Spleen (tissue), 11 donors: ENCODE data around the gene C17orf114.

Experiments
- DNase-seq: peaks from one replicate; pipeline ENCODE4 v3.0.0-alpha.2; 2020
- H3K27ac ChIP-seq, 8 donors: fragments of 200-600 bp; sonication (generic) in 7 of 8; 1 replicate in 4 of 8; 2 replicates in 4 of 8; pipeline versions ENCODE4 v1.5.0 to v1.8.0; 2016 to 2021; ENCODE audit warnings: inconsistent platforms in 4 of 8, mild to moderate bottlenecking in 4 of 8, moderate library complexity in 1 of 8
- H3K27me3 ChIP-seq, 7 donors: fragments of 200-600 bp; sonication (generic) in 6 of 7; replicated peaks in 1 of 7; 1 replicate in 4 of 7; 2 replicates in 3 of 7; pipeline versions ENCODE4 v1.5.0 to v1.8.0; 2016 to 2021; ENCODE audit warnings: inconsistent platforms in 3 of 7, mild to moderate bottlenecking in 1 of 7
- H3K36me3 ChIP-seq, 6 donors: fragments of 200-600 bp; sonication (generic) in 5 of 6; 1 replicate in 4 of 6; 2 replicates in 2 of 6; pipeline versions ENCODE4 v1.5.0 to v1.8.0; 2016 to 2021; ENCODE audit warnings: inconsistent platforms in 2 of 6
- H3K4me1 ChIP-seq, 6 donors: fragments of 200-600 bp; sonication (generic) in 5 of 6; 1 replicate in 3 of 6; 2 replicates in 3 of 6; pipeline versions ENCODE4 v1.5.0 to v1.8.0; 2016 to 2021; ENCODE audit warnings: inconsistent platforms in 3 of 6
- H3K4me3 ChIP-seq, 8 donors: fragments of 200-600 bp; sonication (generic) in 7 of 8; 1 replicate in 4 of 8; 2 replicates in 4 of 8; pipeline versions ENCODE4 v1.5.0 to v1.8.0; 2016 to 2021; ENCODE audit warnings: inconsistent platforms in 4 of 8, mild to moderate bottlenecking in 4 of 8, moderate library complexity in 2 of 8
- H3K9me3 ChIP-seq, 8 donors: fragments of 200-600 bp; sonication (generic) in 7 of 8; 1 replicate in 4 of 8; 2 replicates in 4 of 8; pipeline versions ENCODE4 v1.5.0 to v1.8.0; 2016 to 2021; ENCODE audit warnings: inconsistent platforms in 4 of 8
- POLR2A ChIP-seq, 3 donors: fragments of 450-650 bp; IDR thresholded peaks; one replicate each; pipeline ENCODE4 v1.5.1; 2017; ENCODE audit warnings: antibody characterized with exemption in 3 of 3, mild to moderate bottlenecking in 1 of 3
- POLR2AphosphoS5 ChIP-seq, 3 donors: sonication (generic); formaldehyde crosslinking; IDR thresholded peaks; one replicate each; pipeline ENCODE4 v1.5.1; 2017; ENCODE audit warnings: antibody characterized with exemption in 3 of 3
- WGBS, 5 donors: extraction: QIAGEN DNeasy Blood & Tissue Kit in 3 of 5; methylation state at CpG; one replicate each; pipeline versions ENCODE4 v1.1.5 to v1.1.7; 2013 to 2018; 5-methylcytosine and 5-hydroxymethylcytosine counted together
- intact Hi-C: fragments of 100-400 bp; cut with DNase I; formaldehyde crosslinking; loops from one replicate; pipeline ENCODE4 v1.15.0; 2023; ENCODE audit warnings: low total_unique reads
- TF ChIP-seq, protein P1 (sequence below), 11 experiments: fragments of 200-600 bp in 7 of 11; fragments of 450-650 bp in 4 of 11; sonication (generic) in 4 of 11; IDR thresholded peaks in 8 of 11; conservative IDR thresholded peaks in 3 of 11; 1 replicate in 7 of 11; 2 replicates in 4 of 11; pipeline versions ENCODE4 v1.4.0 to v1.8.0; 2016 to 2021; ENCODE audit warnings: antibody characterized with exemption in 11 of 11, inconsistent platforms in 4 of 11, mild to moderate bottlenecking in 1 of 11
- donor health status: healthy with polysubstance abuse.
- donor health status: DM: no; HTN: no; CAD: no; lungs with moderate emphysema.
- donor health status: DM: no; HTN: no; CAD: no.
- donor health status: Bipolar disorder and iron deficiency.
- donor health status: healthy.
- donor health status: DM: no; HTN: no; CAD: no.
- donor health status: DM: yes; HTN: yes; CAD: no.

C17orf114 gene

GRCh38 chr17:4806456-4806776 is 4.3 kb upstream of the C17orf114 start:
- intact Hi-C loops: no loop called here
- Histone ChIP-seq H3K4me1 (peaks cover 8 to 31% (median 21%) of the 10 kb centered on the region in 6 donors), H3K4me3 (peak overlapping the region; percentile 61 to 91 (median 72)), H3K27me3 (peaks cover 0 to 6% (median 0%) of the 10 kb centered on the region in 7 donors), H3K27ac (peak overlapping the region in 4 of 8 donors; percentile 82 to 88 (median 86)), H3K9me3 (no peaks in the 10 kb centered on the region), H3K36me3 (peaks cover 0 to 25% (median 3%) of the 10 kb centered on the region in 6 donors)
- WGBS, 5 donors: 3 to 8% (median 4%) methylated on average over 6 to 16 of the region's 16 CpGs
- TF ChIP-seq, protein P1, sequence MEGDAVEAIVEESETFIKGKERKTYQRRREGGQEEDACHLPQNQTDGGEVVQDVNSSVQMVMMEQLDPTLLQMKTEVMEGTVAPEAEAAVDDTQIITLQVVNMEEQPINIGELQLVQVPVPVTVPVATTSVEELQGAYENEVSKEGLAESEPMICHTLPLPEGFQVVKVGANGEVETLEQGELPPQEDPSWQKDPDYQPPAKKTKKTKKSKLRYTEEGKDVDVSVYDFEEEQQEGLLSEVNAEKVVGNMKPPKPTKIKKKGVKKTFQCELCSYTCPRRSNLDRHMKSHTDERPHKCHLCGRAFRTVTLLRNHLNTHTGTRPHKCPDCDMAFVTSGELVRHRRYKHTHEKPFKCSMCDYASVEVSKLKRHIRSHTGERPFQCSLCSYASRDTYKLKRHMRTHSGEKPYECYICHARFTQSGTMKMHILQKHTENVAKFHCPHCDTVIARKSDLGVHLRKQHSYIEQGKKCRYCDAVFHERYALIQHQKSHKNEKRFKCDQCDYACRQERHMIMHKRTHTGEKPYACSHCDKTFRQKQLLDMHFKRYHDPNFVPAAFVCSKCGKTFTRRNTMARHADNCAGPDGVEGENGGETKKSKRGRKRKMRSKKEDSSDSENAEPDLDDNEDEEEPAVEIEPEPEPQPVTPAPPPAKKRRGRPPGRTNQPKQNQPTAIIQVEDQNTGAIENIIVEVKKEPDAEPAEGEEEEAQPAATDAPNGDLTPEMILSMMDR (IDR thresholded peaks at IDR 0.05 in 8 of 11, conservative IDR thresholded peaks at IDR 0.05 in 3 of 11): no peak
- TF ChIP-seq POLR2A (IDR thresholded peaks at IDR 0.05) (no peak), POLR2AphosphoS5 (IDR thresholded peaks at IDR 0.05) (no peak)
- no peak for DNase-seq

- TF ChIP-seq POLR2AphosphoS5 (IDR thresholded peaks at IDR 0.05) (no peak), POLR2A (IDR thresholded peaks at IDR 0.05) (no peak)
- TF ChIP-seq, protein P1 (IDR thresholded peaks at IDR 0.05 in 8 of 11, conservative IDR thresholded peaks at IDR 0.05 in 3 of 11): no peak
- no peaks in the 10 kb centered on the region for H3K27me3 ChIP-seq
- H3K36me3 ChIP-seq: peaks cover 0 to 34% (median 22%) of the 10 kb centered on the region in 6 donors
- no peak overlapping the region for H3K27ac ChIP-seq
- intact Hi-C loops: no loop called here
- 72 to 88% (median 83%) methylated on average over 10 of the region's 10 CpGs for WGBS, 5 donors
- H3K4me3 ChIP-seq: no peak overlapping the region
- peaks cover 8 to 23% (median 16%) of the 10 kb centered on the region in 6 donors for H3K4me1 ChIP-seq
- DNase-seq: no peak
- H3K9me3 ChIP-seq: no peaks in the 10 kb centered on the region
Observed at GRCh38 chr17:4800462-4801196, 1.5 kb downstream of the C17orf114 start.

DNA sequence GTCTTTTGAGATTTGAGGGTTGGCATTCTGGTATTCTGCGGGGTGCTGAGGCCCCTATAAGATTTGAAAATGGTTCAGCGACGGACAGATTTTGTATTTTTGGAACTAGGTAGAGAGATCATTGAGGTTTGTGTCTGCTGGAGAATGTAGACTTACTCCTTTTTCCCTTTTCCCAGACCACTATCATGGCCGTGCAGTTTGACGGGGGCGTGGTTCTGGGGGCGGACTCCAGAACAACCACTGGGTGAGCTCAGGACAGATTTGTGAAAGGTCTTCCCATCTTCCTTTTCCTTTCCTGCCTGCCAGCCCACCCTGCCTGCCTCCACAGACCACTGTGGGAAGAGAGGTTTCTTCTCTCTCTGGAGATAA is 5.6 kb downstream of the C17orf114 start:
- peak overlapping the region; percentile 30 to 89 (median 83) for H3K27ac ChIP-seq
- peaks cover 8 to 26% (median 20%) of the 10 kb centered on the region in 6 donors for H3K4me1 ChIP-seq
- peak overlapping the region; percentile 39 to 95 (median 78) for H3K4me3 ChIP-seq
- 0 to 4% (median 2%) methylated on average over 7 of the region's 7 CpGs for WGBS, 5 donors
- no peaks in the 10 kb centered on the region for H3K9me3 ChIP-seq
- H3K27me3 ChIP-seq: no peaks in the 10 kb centered on the region
- intact Hi-C loops: loop anchor here (10.0 kb wide), 1 partner anchor 82 kb away; the partner anchor contains the start of gene ARRB2
- TF ChIP-seq POLR2A (IDR thresholded peaks at IDR 0.05) (no peak), POLR2AphosphoS5 (IDR thresholded peaks at IDR 0.05) (no peak)
- TF ChIP-seq, protein P1 (IDR thresholded peaks at IDR 0.05 in 8 of 11, conservative IDR thresholded peaks at IDR 0.05 in 3 of 11): no peak
- peaks cover 0 to 34% (median 22%) of the 10 kb centered on the region in 6 donors for H3K36me3 ChIP-seq
- DNase-seq: no peak

- H3K4me3 ChIP-seq: peak overlapping the region in 2 of 8 donors; percentile 76 to 84
- peak overlapping the region in 6 of 8 donors; percentile 82 to 89 (median 84) for H3K27ac ChIP-seq
- peaks cover 11 to 37% (median 26%) of the 10 kb centered on the region in 6 donors for H3K4me1 ChIP-seq
- no peak for DNase-seq
- intact Hi-C loops: loop anchor here (10.0 kb wide), 1 partner anchor 80 kb away; the partner anchor contains the start of gene ARRB2
- H3K27me3 ChIP-seq: no peaks in the 10 kb centered on the region
- H3K36me3 ChIP-seq: peaks cover 0 to 32% (median 22%) of the 10 kb centered on the region in 6 donors
- TF ChIP-seq POLR2A (IDR thresholded peaks at IDR 0.05) (no peak), POLR2AphosphoS5 (IDR thresholded peaks at IDR 0.05) (no peak)
- TF ChIP-seq, protein P1 (IDR thresholded peaks at IDR 0.05 in 8 of 11, conservative IDR thresholded peaks at IDR 0.05 in 3 of 11): no peak
- H3K9me3 ChIP-seq: no peaks in the 10 kb centered on the region
- WGBS, 5 donors: 97 to 100% (median 100%) methylated on average over 1 of the region's 1 CpG
Observed at GRCh38 chr17:4795168-4795567, 7.0 kb downstream of the C17orf114 start.
